HG03064 (cell line): ENCODE measurements around the gene LETMD1.
A peak's percentile ranks its signal among the peaks of the same experiment; 100 is the strongest.
"Not testable (repeated sequence)": the region's sequence is repeated elsewhere in the genome, so short reads cannot be mapped to it uniquely, and the experiment has no call there.

Experiments used
- ATAC-seq: cut with Tn5 transposase; IDR thresholded peaks from one replicate; pipeline ENCODE4 v1.9.1; 2021; ENCODE audit warnings: low read depth; ENCODE audit not compliant: unreplicated experiment

Gene LETMD1

DNA sequence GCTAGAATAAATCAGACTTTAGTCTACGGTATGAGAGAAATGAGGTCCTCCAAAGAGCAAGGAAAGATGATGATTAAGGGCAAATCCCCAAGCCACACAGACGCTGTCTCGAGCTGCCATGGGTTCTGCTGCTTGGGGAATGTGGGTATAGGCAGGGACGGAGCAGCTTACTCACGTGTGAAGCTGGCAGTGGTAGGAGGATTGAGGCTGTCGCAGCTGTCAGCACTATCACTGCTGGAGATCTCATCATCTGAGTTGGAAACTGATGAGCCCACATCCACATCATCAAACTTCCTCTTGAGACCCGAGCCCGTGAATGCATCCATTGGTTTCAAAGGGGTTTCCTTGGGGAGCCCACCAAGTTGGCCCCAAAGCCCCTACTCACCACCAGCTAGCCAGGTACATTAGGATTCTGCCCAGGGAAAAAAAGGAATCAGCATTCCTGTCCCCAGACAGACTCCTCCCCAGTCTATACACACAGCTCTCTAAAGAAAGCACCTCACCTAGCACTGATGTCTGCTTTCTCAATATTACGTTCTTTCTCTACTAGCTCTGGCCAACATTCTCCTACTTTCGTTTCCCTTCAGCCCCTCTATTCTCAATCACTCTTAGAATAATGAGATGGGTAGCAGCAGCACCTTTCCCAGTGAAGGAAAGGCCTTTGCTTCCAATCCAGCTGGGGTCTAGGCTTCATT lies 28.3 kb downstream of the LETMD1 start:
- ATAC-seq = no peak

GRCh38 chr12:51077930-51078329 lies 29.8 kb downstream of the LETMD1 start:
- no peak for ATAC-seq

DNA sequence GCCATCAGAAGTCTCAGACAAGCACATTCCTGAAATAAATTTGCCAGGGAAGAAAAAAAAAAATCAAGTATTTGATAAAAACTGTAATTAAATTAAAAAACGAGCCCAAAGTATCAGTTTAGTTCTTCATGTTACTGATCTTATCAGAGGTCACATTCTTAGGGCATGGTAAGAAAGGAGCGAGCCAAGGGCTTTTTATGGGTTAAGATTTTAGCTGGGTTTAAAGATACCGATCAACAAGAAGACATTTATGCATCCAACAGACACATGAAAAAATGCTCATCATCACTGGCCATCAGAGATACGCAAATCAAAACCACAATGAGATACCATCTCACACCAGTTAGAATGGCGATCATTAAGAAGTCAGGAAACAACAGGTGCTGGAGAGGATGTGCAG lies 30.2 kb downstream of the LETMD1 start:
- not testable (repeated sequence) for ATAC-seq

DNA sequence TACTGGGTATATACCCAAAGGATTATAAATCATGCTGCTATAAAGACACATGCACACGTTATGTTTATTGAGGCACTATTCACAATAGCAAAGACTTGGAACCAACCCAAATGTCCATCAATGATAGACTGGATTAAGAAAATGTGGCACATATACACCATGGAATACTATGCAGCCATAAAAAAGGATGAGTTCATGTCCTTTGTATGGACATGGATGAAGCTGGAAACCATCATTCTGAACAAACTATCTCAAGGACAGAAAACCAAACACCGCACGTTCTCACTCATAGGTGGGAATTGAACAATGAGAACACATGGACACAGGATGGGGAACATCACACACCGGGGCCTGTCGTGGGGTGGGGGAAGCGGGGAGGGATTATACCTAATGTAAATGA lies 30.7 kb downstream of the LETMD1 start:
- not testable (repeated sequence) for ATAC-seq

GRCh38 chr12:51080136-51080535 lies 32.0 kb downstream of the LETMD1 start:
- ATAC-seq = no peak

- ATAC-seq = no peak
Observed at GRCh38 chr12:51081421-51081820, 33.3 kb downstream of the LETMD1 start.

DNA sequence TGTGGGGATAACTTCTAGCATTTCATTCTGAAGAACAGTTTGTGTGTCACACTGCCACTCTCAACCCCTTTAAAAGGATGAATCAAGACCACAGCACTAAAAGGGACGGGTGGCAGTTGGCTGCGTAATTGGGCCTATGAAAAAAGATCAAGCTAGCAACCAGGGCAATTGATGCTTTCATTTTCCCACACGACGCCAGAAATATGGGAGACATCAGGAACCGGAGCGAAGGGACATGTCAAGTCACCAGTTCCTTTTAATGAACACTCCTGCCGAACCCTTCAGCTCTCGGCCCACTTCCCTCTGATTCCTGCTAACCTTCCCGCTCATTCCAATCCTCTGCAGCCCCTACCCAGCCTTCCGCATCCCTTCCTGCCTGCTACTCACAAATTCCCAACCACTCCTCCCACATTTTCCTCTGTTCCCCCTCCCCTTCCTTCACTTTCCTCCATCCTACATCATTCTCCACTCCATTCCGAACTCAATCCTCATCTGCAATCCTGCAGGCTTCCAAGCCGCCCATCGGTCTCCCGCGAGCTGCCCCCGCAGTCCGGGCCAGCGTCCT lies 34.5 kb downstream of the LETMD1 start:
- ATAC-seq = no peak

GRCh38 chr12:51083126-51083833 lies 35.2 kb downstream of the LETMD1 start, which contains the start of gene CSRNP2:
Gene CSRNP2, minus strand, starts transcription at chr12:51083596. Its CDS starts 7,035 bp downstream, at chr12:51076561.
- peak; percentile 92 for ATAC-seq

DNA sequence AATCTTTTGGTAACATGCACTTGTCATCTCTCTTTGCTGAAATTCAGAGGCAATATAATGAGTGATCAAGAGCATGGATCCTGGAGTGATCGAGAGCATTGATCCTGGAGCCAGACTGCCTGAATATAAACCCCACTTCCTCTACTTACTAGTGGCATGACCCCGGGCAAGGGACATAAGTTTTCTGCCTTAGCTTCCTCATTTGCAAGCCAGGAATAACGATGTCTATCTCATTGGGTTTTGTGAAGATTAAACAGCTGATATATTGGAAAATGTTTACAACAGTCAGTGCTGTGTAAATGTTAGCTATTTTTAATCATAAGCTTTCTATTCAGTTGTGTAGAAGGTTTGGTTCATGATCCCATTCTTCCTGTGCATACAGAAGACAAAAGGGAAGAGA lies 37.6 kb downstream of the LETMD1 start:
- ATAC-seq = no peak

DNA sequence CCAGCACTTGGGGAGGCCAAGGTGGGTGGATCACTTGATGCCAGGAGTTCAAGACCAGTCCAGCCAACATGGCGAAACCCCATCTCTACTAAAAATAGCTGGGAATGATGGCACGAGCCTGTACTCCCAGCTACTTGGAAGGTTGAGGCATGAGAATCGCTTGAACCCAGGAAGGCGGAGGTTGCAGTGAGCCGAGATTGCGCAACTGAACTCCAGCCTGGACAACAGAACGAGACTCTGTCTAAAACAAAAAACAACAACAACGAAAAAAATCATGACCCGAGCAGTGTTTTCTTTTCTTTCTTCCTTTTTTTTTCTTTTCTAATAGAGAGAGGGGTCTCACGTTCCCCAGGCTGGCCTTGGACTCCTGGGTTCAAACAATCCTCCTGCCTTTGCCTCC lies 38.8 kb downstream of the LETMD1 start:
- no peak for ATAC-seq

DNA sequence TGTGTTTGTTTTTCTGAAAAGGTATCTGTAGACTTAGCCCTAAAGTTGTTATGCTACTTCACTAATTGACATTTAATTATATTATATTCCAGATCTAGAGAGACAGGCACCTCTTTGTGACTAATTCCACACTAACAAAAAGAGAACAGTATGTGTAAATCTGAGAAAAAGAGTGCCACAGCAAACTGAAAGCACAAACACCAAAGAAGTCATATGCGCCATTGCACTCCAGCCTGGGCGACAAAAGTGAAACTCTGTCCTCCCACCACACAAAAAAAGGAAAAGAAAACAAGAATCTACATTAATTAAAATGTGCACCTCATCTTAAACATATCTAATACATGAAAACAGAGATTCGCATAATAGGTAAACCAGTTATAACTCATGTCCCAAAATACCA lies 39.7 kb downstream of the LETMD1 start:
- no peak for ATAC-seq

GRCh38 chr12:51090705-51091229 lies 42.6 kb downstream of the LETMD1 start:
- ATAC-seq = no peak

DNA sequence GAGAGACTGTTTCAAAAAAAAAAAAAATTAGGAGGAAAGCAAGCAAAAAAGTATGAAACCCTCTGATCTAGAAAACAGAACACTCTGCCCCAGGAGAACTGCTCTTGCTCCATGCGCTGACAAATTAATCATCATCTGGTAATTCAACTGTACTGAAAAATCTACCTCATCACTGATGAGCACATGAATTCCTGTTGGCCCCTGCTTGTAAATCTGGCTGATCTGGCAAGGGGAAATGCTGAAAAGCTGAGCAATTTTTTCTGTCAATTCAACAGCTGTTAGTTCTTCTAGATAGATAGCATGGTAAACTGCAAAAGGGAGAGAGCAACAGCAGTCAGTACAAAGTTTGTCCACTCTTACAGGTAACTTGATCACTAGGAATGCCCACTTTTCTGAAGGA lies 50.5 kb downstream of the LETMD1 start:
- ATAC-seq = no peak

DNA sequence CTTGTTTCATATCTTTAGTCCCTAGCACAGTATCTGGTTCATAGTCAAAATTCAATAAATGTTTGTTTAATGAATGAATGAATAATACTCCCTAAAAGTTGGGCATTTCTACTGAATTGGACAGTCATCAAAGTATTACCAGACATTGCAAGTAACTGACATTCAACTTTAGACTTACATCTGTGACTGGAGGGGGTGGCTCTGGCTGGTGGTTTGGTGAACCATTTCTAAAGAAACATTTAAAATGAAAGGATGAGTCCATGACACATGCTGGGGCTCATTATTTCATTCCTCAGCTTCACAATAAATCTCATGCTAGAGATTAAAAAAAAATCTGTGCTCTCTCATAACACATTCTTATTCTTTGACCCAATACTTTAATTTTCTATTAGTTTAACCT lies 55.9 kb downstream of the LETMD1 start:
- ATAC-seq = no peak

DNA sequence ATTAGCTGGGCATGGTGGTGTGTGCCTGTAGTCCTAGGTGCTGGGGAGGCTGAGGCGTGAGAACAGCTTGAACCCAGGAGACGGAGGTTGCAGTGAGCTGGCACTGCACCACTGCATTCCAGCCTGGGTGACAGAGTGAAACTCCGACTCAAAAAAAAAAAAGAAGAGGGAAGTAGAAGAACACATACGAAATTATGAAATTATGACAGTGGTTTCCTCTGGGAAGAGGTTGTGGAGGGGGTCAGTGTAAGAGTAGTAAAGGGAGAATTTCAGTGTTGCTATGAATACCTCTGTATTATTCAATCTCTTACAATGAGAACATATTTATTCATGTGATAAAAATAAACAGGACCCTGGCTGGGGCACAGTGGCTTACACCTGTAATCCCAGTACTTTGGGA lies 60.0 kb downstream of the LETMD1 start:
- ATAC-seq = no peak
